ENCODE results near the gene AFDN. TPM values are rescaled to one million over a fixed set of nuclear protein-coding genes. Genes with fewer than 3 reads are reported as not detected.
A peak's percentile ranks its signal among the peaks of the same experiment; 100 is the strongest.

Gene AFDN
- total and polyA plus RNA-seq, 2 experiments from 2014 or later = 66.9 to 200 TPM

- Mint-ChIP-seq H3K27me3 (ENCODE audit: insufficient read depth, low read depth, poor library complexity) (no peaks in the 10 kb centered on the region), H3K36me3 (ENCODE audit: low read depth) (peaks cover 59% of the 10 kb centered on the region), H3K4me1 (peaks cover 34% of the 10 kb centered on the region), H3K27ac (peak overlapping the region; percentile 11; the same call in 1 of the 2 replicates), H3K4me3 (no peak overlapping the region), H3K9me3 (no peaks in the 10 kb centered on the region)
- Histone ChIP-seq H3K4me2 (no peak overlapping the region), H3F3A (replicated peaks; ENCODE audit: low read depth) (no peaks in the 10 kb centered on the region), H4K20me1 (replicated peaks; ENCODE audit: insufficient read depth) (peaks cover 3% of the 10 kb centered on the region; the same call in 1 of the 2 replicates), H3K4me1 (ENCODE audit: insufficient read depth) (peaks cover 22% of the 10 kb centered on the region), H3K4me3 (no peak overlapping the region), H3K36me3 (ENCODE audit: insufficient read depth) (peaks cover 13% of the 10 kb centered on the region; the same call in 1 of the 2 replicates), H3K79me2 (replicated peaks; ENCODE audit: insufficient read depth) (0 out of 2 replicates have a peak, but pooled peaks cover 4% of the 10 kb centered on the region), H3K9me2 (ENCODE audit: insufficient read depth) (no peaks in the 10 kb centered on the region), H2AFZ (no peak overlapping the region), H3K27ac (ENCODE audit: low read depth) (no peak overlapping the region), H3K27me3 (ENCODE audit: insufficient read depth) (no peaks in the 10 kb centered on the region)
- ATAC-seq (no peak), DNase-seq (ENCODE audit: low spot score) (no peak)
- no peak for TF ChIP-seq EZH2phosphoT487 (IDR thresholded peaks at IDR 0.05; ENCODE audit: unreplicated experiment)
Measured at GRCh38 chr6:167877994-167878779, 51.5 kb downstream of the AFDN start.

GRCh38 chr6:167879612-167880011, 52.9 kb downstream of the AFDN start:
- H3K36me3 Mint-ChIP-seq (ENCODE audit: low read depth) = peaks cover 63% of the 10 kb centered on the region

More at GRCh38 chr6:167879612-167880011, 52.9 kb downstream of the AFDN start:
- DNase-seq (ENCODE audit: low spot score) (no peak), ATAC-seq (no peak)
- no peaks in the 10 kb centered on the region for H3K9me2 ChIP-seq (ENCODE audit: insufficient read depth)
- H3K36me3 ChIP-seq (ENCODE audit: insufficient read depth) = peaks cover 13% of the 10 kb centered on the region; the same call in 1 of the 2 replicates
- H2AFZ ChIP-seq = no peak overlapping the region
- no peaks in the 10 kb centered on the region for H3K9me3 Mint-ChIP-seq
- H3K27me3 ChIP-seq (ENCODE audit: insufficient read depth) = no peaks in the 10 kb centered on the region
- H3K4me2 ChIP-seq = no peak overlapping the region
- H3K4me1 Mint-ChIP-seq = peaks cover 34% of the 10 kb centered on the region
- H3K4me3 ChIP-seq = no peak overlapping the region
- H3K27ac ChIP-seq (ENCODE audit: low read depth) = peak overlapping the region; percentile 28
- H3K27me3 Mint-ChIP-seq (ENCODE audit: insufficient read depth, low read depth, poor library complexity) = no peaks in the 10 kb centered on the region
- H3F3A ChIP-seq (replicated peaks; ENCODE audit: low read depth) = no peaks in the 10 kb centered on the region
- 0 out of 2 replicates have a peak, but pooled peaks cover 4% of the 10 kb centered on the region for H3K79me2 ChIP-seq (replicated peaks; ENCODE audit: insufficient read depth)
- H3K27ac Mint-ChIP-seq = no peak overlapping the region
- no peak overlapping the region for H3K4me3 Mint-ChIP-seq
- H4K20me1 ChIP-seq (replicated peaks; ENCODE audit: insufficient read depth) = peaks cover 3% of the 10 kb centered on the region; the same call in 1 of the 2 replicates
- H3K4me1 ChIP-seq (ENCODE audit: insufficient read depth) = peaks cover 22% of the 10 kb centered on the region
- TF ChIP-seq CREB1 (CRISPR knock-in tag; IDR thresholded peaks at IDR 0.05; ENCODE audit: low read depth) = no peak
- TF ChIP-seq JUNB (IDR thresholded peaks at IDR 0.05; ENCODE audit: unreplicated experiment) = no peak
- TF ChIP-seq CTCF (conservative IDR thresholded peaks at IDR 0.05; ENCODE audit: low read depth in 2 of 2) = no peak
- no peak for TF ChIP-seq EZH2 (IDR thresholded peaks at IDR 0.05; ENCODE audit: low read depth, unreplicated experiment)
